GM19328 (cell line): ENCODE measurements around the gene PALB2.
"Not testable (repeated sequence)": the region's sequence is repeated elsewhere in the genome, so short reads cannot be mapped to it uniquely, and the experiment has no call there.

Experiments used
- ATAC-seq: cut with Tn5 transposase; IDR thresholded peaks from one replicate; pipeline ENCODE4 v1.9.1; 2021; ENCODE audit warnings: mild to moderate bottlenecking, moderate library complexity; ENCODE audit not compliant: unreplicated experiment

PALB2 gene

DNA sequence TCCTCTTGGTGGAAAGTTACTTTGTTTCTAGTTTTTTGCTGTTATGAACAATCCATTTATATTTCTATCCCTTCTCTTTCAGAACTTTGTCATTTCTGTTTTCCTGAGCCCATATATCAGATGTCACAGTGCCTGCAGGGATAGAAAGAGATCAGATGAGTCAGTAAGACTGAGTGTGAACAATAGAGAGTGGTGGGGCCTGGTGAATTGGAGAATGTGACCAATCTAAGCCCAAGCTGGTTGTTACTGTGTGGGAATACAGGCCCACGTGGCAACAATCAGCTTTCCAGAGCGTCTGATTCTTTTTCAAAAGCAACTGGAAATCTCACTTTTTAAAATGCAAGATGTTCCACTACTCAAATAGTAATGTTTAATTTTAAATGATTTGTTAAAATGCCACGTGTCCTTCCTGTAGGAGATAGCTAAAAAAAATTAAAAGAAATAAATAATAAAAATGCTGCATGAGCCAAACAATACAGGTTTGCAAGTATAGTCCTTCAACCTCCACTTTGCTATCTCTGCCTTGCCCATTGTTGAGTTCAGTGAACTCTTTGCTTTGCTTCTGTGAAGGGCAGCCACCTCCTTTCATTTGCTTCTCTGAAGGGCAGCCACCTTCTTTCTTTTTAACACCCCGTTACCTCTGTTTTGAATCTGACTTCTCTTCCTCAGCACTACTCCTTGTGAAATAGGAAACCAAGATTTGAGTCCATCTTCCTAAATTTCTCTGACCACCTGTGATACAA, 9.7 kb upstream of the PALB2 start:
- ATAC-seq: no peak

- ATAC-seq: no peak
These were observed 1.2 kb upstream of the PALB2 start for GRCh38 chr16:23642246-23642774.

GRCh38 chr16:23640615-23640930, 537 bp downstream of the PALB2 start:
- no peak for ATAC-seq

- no peak for ATAC-seq
These were observed 5.2 kb downstream of the PALB2 start for GRCh38 chr16:23635958-23636357.

- no peak for ATAC-seq
These were observed 6.6 kb downstream of the PALB2 start for GRCh38 chr16:23634461-23635036.

DNA sequence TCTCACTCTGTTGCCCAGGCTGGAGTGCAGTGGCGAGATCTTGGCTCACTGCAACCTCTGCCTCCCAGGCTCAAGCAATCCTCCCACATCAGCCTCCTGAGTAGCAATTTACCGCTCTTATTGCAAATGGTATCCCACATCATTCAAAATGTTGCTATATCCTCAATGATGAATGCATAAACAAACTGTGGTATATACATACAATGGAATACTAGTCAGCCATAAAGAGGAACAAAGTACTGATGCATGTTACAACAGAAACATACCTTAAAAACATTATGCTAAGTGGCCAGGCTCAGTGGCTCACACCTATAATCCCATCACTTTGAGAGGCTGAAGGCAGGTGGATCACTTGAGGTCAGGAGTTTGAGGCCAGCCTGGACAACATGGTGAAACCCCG, 9.2 kb downstream of the PALB2 start:
- not testable (repeated sequence) for ATAC-seq

DNA sequence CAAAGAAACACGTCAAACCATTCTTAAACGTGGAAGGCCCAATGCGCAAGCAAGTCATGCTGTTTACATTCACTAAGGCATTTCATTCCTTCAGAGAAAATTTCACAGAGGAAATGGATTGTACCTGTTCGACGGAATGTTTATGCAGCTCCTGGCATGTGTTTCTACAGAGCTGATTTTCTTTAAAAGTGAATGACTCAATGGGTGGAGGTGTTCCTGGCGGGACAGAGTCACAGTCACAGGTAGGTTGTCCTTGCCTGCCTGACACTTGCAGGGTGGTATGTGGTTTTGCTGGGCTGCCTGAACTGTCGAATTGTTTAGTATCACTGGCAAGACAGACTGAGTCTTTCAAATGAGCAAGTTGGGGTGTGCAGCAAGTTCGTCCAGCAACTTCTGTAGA, 11.6 kb downstream of the PALB2 start:
- ATAC-seq: no peak

- no peak for ATAC-seq
These were observed 17.0 kb downstream of the PALB2 start for GRCh38 chr16:23624092-23624491.

- no peak for ATAC-seq
These were observed 25.3 kb downstream of the PALB2 start for GRCh38 chr16:23615805-23616204.

DNA sequence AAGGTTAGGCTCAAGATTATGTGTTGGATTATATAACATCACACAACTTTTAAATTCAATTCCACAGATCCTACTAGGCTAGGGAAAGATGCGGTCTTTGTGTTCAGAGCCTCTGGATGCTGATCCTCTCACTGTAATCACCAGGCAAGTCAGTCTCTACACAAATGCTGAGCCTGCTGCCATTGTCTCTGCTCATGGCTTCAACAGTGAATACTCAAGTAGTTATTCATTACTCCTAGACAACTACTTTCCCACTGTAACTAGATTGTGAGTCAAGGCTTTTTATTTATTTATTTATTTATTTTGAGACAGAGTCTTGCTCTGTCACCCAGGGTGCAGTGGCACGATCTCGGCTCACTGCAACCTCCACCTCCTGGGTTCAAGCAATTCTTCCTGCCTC, 29.2 kb downstream of the PALB2 start:
- ATAC-seq: no peak

GRCh38 chr16:23610905-23611304, 30.2 kb downstream of the PALB2 start:
- not testable (repeated sequence) for ATAC-seq

- ATAC-seq: no peak
These were observed 31.2 kb downstream of the PALB2 start for GRCh38 chr16:23609929-23610328.

- no peak for ATAC-seq
These were observed 32.9 kb downstream of the PALB2 start for GRCh38 chr16:23608194-23608593.

- ATAC-seq: no peak
These were observed 33.4 kb downstream of the PALB2 start for GRCh38 chr16:23607726-23608125.

DNA sequence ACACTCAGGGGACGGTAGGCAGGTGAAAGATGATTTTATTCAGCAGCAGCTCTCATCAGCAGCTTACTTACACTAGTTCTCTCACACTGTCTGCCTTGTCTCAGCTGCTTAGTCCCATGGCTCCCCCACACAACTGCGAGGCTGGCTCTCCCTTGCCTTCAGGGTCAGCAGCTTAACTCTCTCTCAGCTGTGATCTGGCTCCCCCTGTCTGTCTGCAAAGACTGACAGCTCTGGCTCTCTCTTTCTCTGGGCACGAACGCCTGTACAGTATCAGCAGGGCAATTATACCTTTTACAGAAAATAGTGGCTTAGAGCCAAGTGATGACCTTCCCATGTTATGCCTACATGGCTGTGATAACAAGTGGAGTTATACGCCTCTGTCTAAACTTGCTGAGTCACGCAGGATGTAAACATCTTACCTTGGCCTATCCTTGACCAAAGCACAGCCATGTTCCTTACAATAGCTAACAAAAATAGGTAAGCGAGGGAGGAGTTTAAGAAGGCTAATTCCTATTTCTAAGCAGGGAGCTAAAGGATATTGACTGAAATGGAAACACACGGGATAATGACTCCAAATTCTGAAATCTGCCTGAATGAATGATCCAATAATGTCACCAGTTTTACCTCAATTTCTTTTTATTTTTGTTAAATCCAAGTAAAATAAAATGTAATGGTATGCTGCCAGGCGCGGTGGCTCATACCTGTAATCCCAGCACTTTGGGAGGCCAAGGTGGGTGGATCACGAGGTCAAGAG, 43.9 kb downstream of the PALB2 start:
- ATAC-seq: no peak

DNA sequence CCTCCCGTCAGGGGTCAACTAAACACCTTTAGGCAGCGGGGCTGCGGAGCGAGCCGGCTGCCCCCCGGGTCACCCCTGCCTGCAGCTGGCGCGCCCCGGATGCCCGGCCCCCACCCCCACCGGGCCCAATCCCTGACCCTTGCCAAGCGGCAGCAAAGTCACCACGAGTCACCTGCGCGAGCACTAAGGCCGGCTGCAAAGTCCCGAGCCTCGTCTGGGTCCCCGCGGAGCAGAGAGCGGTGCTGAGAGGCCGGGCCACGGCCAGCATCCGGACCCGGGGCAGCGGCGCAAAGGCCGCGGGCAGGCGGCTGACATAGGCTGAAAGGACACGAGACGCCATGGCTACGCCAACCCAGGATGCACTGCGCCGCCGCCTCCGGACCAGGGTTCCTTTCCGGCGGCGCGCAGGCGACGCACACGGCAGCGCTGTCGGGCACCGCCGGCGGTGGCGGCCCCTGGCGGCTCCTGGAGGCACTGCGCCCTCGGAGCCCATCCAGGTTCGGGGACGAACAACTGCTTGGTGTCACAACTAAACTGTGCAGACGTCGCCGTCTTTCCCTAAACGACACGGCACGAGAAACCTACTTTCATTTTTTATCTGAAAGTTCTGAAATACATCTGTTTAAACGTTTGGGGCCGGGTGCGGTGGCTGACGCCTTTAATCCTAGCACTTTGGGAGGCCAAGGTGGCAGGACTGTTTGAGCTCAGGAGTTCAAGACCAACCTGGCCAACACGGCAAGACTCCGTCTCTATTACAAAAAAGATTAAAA, 45.0 kb downstream of the PALB2 start, which contains the start of gene NDUFAB1:
Gene NDUFAB1 (minus strand): TSS at position 366 of the 770 bp plus-strand sequence. CDS start 26 bp downstream, at position 340.
- peak; percentile 95 for ATAC-seq

- no peak for ATAC-seq
These were observed 45.7 kb downstream of the PALB2 start for GRCh38 chr16:23595246-23595950.

DNA sequence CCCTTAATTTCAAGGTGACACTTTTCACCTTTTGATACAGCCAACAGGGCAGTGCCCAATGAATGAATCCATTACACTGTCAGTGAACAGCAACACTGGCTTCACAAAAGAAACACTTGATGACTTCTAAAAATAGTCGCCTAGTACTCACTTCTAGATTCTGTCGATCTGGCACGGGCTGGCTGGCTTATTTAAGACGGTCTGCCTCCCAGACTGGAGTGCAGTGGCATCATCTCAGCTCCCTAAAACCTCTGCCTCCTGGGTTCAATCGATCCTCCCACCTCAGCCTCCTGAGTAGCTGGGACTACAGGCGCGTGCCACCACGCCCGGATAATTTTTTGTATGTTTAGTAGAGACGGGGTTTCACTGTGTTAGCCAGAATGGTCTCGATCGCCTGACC, 46.9 kb downstream of the PALB2 start:
- ATAC-seq: no peak

GRCh38 chr16:23590181-23590580, 50.9 kb downstream of the PALB2 start:
- no peak for ATAC-seq

DNA sequence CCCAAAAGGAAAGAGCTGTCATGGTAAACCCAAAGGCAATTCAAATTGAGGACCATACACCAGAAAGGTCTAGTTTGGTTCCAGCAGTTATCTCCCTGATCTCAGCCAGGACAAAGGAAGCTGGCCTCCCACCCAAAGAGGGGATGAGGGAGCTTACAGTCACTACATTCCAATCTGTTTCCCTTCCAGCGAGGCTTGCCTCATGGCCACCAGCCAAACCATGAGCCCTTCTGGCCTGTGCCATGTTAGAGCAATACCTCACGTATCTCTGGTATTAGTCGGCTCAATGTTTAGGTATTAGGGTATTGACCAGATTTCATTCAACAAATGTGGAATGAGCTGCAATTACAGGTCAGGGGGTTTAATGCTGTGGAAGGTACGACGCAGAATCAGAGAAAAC, 53.4 kb downstream of the PALB2 start:
- no peak for ATAC-seq
